Mesodermal cell (in vitro differentiated cells): ENCODE measurements around the gene BSG.

Experiments
- H3K27ac ChIP-seq: 2 replicates; pipeline ENCODE4 v1.7.0; 2013; ENCODE audit warnings: mild to moderate bottlenecking, low read depth, low read length, moderate library complexity; ENCODE audit not compliant: severe bottlenecking
- H3K36me3 ChIP-seq: 2 replicates; pipeline ENCODE4 v1.7.1; 2013; ENCODE audit warnings: mild to moderate bottlenecking, low read length, moderate library complexity; ENCODE audit not compliant: control insufficient read depth, insufficient read depth
- H3K4me1 ChIP-seq: one replicate; pipeline ENCODE4 v1.7.1; 2013; ENCODE audit warnings: mild to moderate bottlenecking, low read length; ENCODE audit not compliant: insufficient read depth, control insufficient read depth, poor library complexity, severe bottlenecking
- H3K4me3 ChIP-seq: 2 replicates; pipeline ENCODE4 v1.7.0; 2013; ENCODE audit warnings: low read length, control low read depth, mild to moderate bottlenecking; ENCODE audit not compliant: insufficient read depth, poor library complexity, severe bottlenecking; ENCODE audit errors: extremely low read depth
- H3K9me3 ChIP-seq: 2 replicates; pipeline ENCODE4 v1.7.1; 2013; ENCODE audit warnings: mild to moderate bottlenecking, low read length, moderate library complexity; ENCODE audit not compliant: control insufficient read depth
- WGBS, 2 experiments: methylation state at CpG; one replicate each; pipeline ENCODE4 v1.1.5; 2013; ENCODE audit warnings: missing lambda C conversion rate in 2 of 2; ENCODE audit not compliant: insufficient coverage in 2 of 2; 5-methylcytosine and 5-hydroxymethylcytosine counted together

BSG gene

DNA sequence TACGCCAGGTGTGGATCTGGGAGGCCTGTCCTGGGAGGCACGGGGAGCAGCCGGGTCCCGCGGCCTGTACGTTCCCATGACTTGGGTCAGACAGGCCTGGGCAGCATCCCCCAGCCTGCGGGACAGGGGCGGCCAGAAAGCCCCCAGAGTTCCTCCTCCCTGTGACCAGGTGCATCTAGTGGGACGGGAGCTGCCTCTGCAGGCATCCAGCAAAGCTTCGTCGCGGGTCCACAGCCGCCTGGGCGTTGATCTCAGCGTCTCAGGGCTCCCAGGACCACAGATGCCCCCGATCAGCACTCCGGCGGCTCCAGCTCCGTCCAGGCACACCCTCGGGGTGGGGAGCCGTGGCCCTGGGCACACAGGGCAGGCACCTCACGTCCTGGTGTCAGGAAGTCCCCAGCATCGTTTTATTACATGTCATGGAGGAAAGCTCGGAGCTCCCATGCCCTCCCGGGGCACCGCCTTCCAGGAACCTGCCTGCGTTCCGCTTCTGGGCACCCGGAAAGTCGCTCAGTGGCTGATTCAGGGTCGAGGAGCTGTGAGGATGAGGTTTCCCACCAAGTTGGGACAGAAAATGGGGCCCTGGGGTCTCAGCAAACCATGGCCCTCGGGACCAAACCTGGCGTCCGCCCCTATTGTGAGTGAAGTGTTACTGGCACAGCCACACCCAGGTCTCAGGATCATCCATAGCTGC, 30.1 kb upstream of the BSG start:
- Histone ChIP-seq H3K4me3 (no peak overlapping the region), H3K4me1 (no peaks in the 10 kb centered on the region), H3K36me3 (peaks cover 45% of the 10 kb centered on the region), H3K9me3 (no peaks in the 10 kb centered on the region), H3K27ac (no peak overlapping the region)
- 93 to 95% methylated on average over 33 to 34 of the region's 34 CpGs for WGBS, 2 experiments

DNA sequence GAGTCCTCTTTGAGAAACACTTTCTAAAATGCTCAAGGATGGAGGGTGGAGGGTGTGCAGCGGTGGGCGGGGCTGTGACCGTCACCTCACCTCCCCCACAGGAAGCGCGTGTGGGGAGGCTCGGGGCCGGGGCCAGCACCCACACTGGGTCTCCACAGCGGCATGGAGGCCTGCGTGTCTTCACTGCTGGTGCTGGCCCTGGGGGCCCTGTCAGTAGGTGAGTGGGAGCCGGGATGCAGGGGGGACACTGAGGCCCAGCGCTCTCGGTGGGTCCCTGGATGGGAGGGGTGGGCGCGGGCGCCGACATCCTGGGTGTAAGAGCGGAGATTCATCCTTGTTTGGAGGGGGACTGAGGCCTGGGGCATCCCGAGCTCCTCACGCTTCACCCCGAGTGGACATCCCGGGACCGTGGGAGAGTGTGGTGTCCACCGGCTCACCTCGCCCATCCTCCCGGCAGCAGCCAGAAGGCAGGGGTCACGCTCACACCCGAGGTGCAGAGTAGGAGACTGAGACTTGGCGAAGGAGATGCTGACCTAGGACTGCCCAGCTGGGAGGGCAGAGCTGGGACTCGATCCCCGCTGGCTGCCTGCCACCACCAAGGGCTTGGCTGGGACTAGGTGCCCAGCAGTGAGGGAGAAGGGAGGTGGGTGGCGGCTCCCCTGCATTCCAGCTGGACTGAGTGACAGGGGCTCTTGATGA, 28.3 kb upstream of the BSG start, which contains the start of gene GZMM:
TSS of gene GZMM (plus strand) at position 144 of the 699 bp plus-strand sequence. CDS start at position 163, 19 bp downstream.
- 84 to 89% methylated on average over 29 to 30 of the region's 31 CpGs for WGBS, 2 experiments
- H3K9me3 ChIP-seq, result no peaks in the 10 kb centered on the region
- H3K27ac ChIP-seq, result no peak within 1 kb of the TSS
- H3K4me3 ChIP-seq, result no peak within 1 kb of the TSS
- H3K36me3 ChIP-seq, result peaks cover 30% of the 10 kb centered on the region
- no peaks in the 10 kb centered on the region for H3K4me1 ChIP-seq

DNA sequence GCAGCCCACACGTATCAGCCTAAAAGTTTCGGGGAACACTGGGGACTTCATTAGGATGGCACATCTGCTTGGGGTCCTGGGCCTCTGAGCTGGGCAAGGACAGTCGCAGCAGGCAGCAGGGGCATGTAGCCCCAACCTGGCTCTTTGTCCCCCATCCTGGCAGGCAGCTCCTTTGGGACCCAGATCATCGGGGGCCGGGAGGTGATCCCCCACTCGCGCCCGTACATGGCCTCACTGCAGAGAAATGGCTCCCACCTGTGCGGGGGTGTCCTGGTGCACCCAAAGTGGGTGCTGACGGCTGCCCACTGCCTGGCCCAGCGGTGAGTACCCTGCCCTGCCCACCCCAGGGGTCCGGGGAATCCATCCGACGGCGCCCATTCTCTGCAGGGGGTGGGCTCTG, 25.3 kb upstream of the BSG start:
- H3K4me3 ChIP-seq, result no peak overlapping the region
- no peaks in the 10 kb centered on the region for H3K9me3 ChIP-seq
- WGBS, 2 experiments, result 87 to 90% methylated on average over 13 to 15 of the region's 15 CpGs
- peaks cover 11% of the 10 kb centered on the region for H3K36me3 ChIP-seq
- no peak overlapping the region for H3K27ac ChIP-seq
- H3K4me1 ChIP-seq, result no peaks in the 10 kb centered on the region

DNA sequence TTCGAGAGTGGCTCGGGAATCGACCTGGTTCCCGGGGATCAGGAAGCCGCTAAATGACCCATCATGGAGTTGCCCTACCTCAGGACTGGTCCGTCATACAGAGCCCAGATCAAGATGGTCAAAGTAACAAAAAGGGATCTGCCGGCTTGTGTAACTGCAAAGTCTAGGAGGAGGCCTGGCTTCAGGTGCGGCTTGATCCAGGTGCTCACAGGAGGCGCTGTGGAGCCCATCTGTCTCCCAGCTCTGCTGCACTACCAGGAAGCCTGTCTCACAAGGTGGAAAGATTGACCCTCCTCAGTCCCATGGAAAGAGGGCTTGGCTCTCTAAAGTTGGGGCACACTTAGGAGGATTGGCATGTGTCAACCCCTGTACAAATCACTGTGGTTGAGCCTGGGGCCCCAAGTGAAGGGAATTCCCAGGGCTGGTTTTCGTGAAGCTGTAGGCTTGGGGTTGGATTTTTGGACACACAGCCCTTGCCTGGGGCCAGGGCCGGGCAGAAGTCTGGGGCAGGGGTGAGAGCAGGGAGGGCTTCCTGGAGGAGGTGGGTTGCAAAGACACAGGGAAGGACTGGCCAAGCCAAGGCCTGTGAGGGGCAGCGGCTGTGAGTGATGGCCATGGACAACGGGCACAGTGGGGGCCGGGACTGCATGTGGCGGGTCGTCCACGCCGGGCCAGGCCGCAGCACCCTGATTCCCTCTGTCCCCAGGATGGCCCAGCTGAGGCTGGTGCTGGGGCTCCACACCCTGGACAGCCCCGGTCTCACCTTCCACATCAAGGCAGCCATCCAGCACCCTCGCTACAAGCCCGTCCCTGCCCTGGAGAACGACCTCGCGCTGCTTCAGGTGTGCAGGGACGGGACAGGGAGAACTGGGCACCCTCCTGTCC, 24.3 kb upstream of the BSG start:
- 93 to 95% methylated on average over 19 to 22 of the region's 26 CpGs for whole genome bisulfite sequencing, 2 experiments
- H3K36me3 ChIP-seq, result peaks cover 3% of the 10 kb centered on the region

DNA sequence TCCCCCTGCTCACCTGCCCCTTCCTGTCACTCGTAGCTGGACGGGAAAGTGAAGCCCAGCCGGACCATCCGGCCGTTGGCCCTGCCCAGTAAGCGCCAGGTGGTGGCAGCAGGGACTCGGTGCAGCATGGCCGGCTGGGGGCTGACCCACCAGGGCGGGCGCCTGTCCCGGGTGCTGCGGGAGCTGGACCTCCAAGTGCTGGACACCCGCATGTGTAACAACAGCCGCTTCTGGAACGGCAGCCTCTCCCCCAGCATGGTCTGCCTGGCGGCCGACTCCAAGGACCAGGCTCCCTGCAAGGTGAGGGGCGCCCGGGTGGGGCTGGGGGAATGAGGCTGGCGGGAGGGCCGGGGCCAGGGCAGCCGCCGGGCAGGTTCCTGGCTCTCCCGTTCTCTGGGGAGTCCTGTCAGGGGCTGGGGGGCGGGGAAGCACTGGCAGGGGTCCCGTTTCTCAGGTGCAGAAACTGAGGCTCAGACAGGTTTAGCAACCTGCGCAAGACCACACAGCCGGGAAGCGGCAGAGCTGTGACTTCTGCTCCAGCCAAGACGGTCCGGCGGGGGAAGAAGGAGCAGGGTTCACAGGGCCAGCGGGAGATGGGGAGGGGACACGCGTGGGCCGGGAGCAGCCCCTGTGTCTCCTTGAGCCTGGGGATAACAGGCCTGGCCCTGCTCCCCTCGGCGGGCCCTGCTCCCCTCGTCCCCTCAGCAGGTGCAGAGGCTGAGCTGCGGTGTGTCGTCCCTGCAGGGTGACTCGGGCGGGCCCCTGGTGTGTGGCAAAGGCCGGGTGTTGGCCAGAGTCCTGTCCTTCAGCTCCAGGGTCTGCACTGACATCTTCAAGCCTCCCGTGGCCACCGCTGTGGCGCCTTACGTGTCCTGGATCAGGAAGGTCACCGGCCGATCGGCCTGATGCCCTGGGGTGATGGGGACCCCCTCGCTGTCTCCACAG, 23.2 kb upstream of the BSG start:
- no peak overlapping the region for H3K4me3 ChIP-seq
- no peaks in the 10 kb centered on the region for H3K9me3 ChIP-seq
- no peaks in the 10 kb centered on the region for H3K4me1 ChIP-seq
- no peak overlapping the region for H3K27ac ChIP-seq
- H3K36me3 ChIP-seq, result no peaks in the 10 kb centered on the region
- 87 to 92% methylated on average over 34 to 49 of the region's 52 CpGs for WGBS, 2 experiments

More for the DNA sequence above, 24.3 kb upstream of the BSG start:
- Histone ChIP-seq H3K4me3 (no peak overlapping the region), H3K4me1 (no peaks in the 10 kb centered on the region), H3K27ac (no peak overlapping the region), H3K9me3 (no peaks in the 10 kb centered on the region)

DNA sequence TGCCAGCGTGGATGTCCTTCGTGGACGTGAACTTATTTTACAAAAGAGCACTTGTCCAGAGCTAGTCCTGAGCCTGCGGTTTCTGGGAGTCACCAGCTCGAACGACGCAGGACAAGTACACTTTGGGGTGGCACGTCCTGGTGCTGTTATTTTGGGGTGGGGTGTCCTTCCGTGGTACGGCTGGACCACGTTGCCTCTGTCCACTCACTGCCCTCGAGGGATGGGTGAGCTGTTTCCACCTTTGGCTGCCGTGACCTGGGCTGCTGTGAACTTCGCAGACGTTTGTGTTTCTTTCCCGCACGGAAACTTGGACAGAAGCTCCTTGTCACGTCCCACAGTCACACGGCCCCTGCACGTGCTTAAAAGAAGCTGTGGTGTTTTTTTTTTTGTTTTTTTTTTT, 17.6 kb upstream of the BSG start:
- 93 to 97% methylated on average over 8 to 19 of the region's 20 CpGs for WGBS, 2 experiments
- no peaks in the 10 kb centered on the region for H3K9me3 ChIP-seq
- H3K4me3 ChIP-seq, result no peak overlapping the region
- H3K4me1 ChIP-seq, result peaks cover 6% of the 10 kb centered on the region
- no peaks in the 10 kb centered on the region for H3K36me3 ChIP-seq
- H3K27ac ChIP-seq, result no peak overlapping the region

DNA sequence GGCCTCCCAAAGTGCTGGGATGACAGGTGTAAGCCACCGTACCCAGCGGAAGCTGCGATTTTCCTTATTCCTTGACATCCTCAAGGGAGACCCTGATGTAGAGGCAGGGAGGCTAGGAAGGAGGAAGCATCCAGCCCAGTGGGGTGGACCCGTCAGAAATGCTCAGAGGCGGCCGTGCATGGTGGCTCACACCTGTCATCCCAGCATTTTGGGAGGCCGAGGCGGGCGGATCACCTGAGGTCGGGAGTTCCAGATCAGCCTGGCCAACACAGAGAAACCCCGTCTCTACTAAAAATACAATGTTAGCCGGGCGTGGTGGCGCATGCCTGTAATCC, 17.0 kb upstream of the BSG start:
- no peaks in the 10 kb centered on the region for H3K9me3 ChIP-seq
- H3K36me3 ChIP-seq, result no peaks in the 10 kb centered on the region
- H3K4me1 ChIP-seq, result peaks cover 6% of the 10 kb centered on the region
- no peak overlapping the region for H3K27ac ChIP-seq
- H3K4me3 ChIP-seq, result no peak overlapping the region
- 93% methylated on average over 7 to 11 of the region's 14 CpGs for WGBS, 2 experiments

DNA sequence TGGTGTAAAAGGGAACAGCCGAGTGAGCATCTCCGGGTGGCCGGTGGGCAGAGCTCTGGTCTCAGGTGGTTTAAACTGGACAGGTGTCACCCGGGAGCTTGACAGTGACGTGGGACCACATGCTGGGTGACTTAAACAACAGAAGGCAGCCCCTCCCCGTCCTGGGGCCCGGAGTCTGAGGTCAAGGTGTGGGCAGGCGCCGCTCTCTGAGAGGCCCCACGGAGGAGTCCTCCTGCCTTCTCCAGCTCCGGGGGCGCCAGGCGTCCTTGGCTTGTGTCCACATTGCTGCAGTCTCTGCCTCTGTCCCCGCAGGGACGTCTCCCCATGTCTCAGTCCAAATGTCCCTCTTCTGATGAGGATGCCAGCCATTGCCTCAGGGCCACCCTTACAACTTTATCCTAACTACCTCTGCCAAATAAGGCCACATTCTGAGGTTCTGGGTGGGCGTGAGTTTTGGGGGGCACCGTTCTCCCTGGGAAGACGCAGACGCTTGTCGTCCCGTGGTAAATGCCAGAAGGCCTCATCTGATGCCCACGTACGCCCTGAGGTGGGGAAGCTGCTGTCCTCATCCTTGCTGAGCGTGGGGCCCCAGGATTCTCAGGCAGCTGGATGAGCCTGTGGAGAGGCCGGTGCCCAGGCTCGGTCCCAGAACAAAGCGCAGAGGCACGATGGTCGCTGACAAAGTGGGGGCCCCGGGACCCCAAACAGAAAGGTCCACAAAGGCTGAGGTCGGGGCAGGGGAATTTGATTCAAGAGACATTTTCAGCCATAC, 15.6 kb upstream of the BSG start:
- Histone ChIP-seq H3K9me3 (no peaks in the 10 kb centered on the region), H3K27ac (no peak overlapping the region), H3K4me1 (peaks cover 6% of the 10 kb centered on the region), H3K4me3 (no peak overlapping the region), H3K36me3 (no peaks in the 10 kb centered on the region)
- WGBS, 2 experiments, result 92 to 96% methylated on average over 30 to 31 of the region's 31 CpGs

DNA sequence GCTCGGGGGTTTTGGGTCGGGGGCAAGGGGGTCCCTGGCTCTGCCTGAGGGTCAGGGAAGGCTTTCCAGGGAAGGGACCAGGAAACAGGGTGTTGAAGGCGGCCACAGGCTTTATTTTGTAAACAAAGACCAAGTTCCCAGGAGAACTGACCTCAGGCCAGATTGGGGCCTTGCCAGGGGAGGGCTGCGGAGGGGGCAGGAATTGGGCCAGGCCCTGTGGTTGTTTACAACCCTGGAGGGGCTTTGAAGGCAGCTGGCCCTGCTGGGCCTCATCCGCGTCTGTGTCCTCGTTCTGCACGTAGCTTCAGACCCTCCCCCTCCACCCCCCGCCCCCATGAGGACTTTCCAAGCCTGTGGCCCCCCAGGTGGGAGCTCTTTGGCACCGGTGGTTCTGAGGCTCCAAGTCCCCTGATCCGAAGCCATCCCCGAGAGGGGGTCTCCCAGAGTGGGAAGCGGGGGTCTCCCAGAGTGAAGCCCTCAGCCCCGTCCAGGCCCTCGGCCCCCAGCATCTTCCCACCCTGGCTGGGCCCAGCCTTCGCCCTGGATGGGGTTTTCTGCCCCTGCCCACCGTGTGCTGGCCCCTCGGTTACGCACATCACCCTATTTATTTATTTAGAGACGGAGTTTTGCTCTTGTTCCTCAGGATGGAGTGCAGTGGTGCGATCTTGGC, 13.5 kb upstream of the BSG start:
- Histone ChIP-seq H3K4me1 (peaks cover 6% of the 10 kb centered on the region), H3K36me3 (no peaks in the 10 kb centered on the region), H3K27ac (peak overlapping the region; percentile 57), H3K9me3 (no peaks in the 10 kb centered on the region), H3K4me3 (no peak overlapping the region)
- WGBS, 2 experiments, result 81 to 84% methylated on average over 13 to 14 of the region's 21 CpGs
